WTC11 (cell line): ENCODE measurements around the gene PLEKHA5. TPM values are rescaled to one million over a fixed set of nuclear protein-coding genes. Genes with fewer than 3 reads are reported as not detected.

Source experiments
- ATAC-seq: fragments of 200-7000 bp; cut with Tn5 transposase; 2 replicates; pipeline ENCODE4 v1.10.0; 2021; ENCODE audit warnings: mild to moderate bottlenecking, moderate library complexity
- CTCF ChIA-PET: fragments of 300-600 bp; sonication (Branson Sonifier 250); formaldehyde crosslinking; loops from one replicate; lab custom pipeline; 2021; ENCODE audit warnings: antibody characterized with exemption; lab: Charles Lee
- POLR2A ChIA-PET: fragments of 350-600 bp; sonication (Branson Sonifier 250); formaldehyde crosslinking; loops from one replicate; lab custom pipeline; 2021; ENCODE audit warnings: antibody characterized with exemption; lab: Charles Lee
- DNase-seq: peaks from one replicate; pipeline ENCODE4 v3.0.0; 2021; ENCODE audit warnings: low spot score
- H3K27ac Mint-ChIP-seq: 2 replicates; pipeline ENCODE4 v1.8.0; 2021; ENCODE audit warnings: mixed read lengths
- H3K27me3 Mint-ChIP-seq: 2 replicates; pipeline ENCODE4 v1.8.0; 2021; ENCODE audit warnings: low read depth, mild to moderate bottlenecking, moderate library complexity, mixed read lengths
- H3K36me3 Mint-ChIP-seq: 2 replicates; pipeline ENCODE4 v1.8.0; 2021; ENCODE audit warnings: mixed read lengths
- H3K4me1 Mint-ChIP-seq: 2 replicates; pipeline ENCODE4 v1.8.0; 2022; ENCODE audit warnings: mixed read lengths
- H3K4me3 Mint-ChIP-seq: 2 replicates; pipeline ENCODE4 v1.8.0; 2021; ENCODE audit warnings: mild to moderate bottlenecking, moderate library complexity, mixed read lengths
- H3K9me3 Mint-ChIP-seq: 2 replicates; pipeline ENCODE4 v1.8.0; 2021; ENCODE audit warnings: mixed read lengths
- AR ChIP-seq: fragments of 250-450 bp; sonication (Bioruptor Pico); IDR thresholded peaks from 2 replicates; pipeline ENCODE4 v1.9.0; 2021; ENCODE audit warnings: mild to moderate bottlenecking
- CREB1 ChIP-seq: sonication (generic); formaldehyde crosslinking; IDR thresholded peaks from 2 replicates; pipeline ENCODE4 v1.8.0; 2023; ENCODE audit warnings: mild to moderate bottlenecking, missing genetic modification reagents
- ESRRA ChIP-seq: sonication (generic); formaldehyde crosslinking; IDR thresholded peaks from 2 replicates; pipeline ENCODE4 v1.8.1; 2022; ENCODE audit warnings: mild to moderate bottlenecking, missing genetic modification reagents, borderline replicate concordance
- FOXK1 ChIP-seq: sonication (generic); formaldehyde crosslinking; IDR thresholded peaks from 2 replicates; pipeline ENCODE4 v1.8.0; 2022; ENCODE audit warnings: mild to moderate bottlenecking, moderate library complexity, missing genetic modification reagents
- FOXP4 ChIP-seq: sonication (generic); formaldehyde crosslinking; IDR thresholded peaks from 2 replicates; pipeline ENCODE4 v1.8.0; 2022; ENCODE audit warnings: mild to moderate bottlenecking, missing genetic modification reagents
- GABPB1 ChIP-seq: sonication (generic); formaldehyde crosslinking; IDR thresholded peaks from 2 replicates; pipeline ENCODE4 v1.8.1; 2023; ENCODE audit warnings: mild to moderate bottlenecking, missing genetic modification reagents
- GRHL2 ChIP-seq: fragments of 250-450 bp; sonication (Bioruptor Pico); IDR thresholded peaks from 2 replicates; pipeline ENCODE4 v1.8.0; 2022; ENCODE audit warnings: mild to moderate bottlenecking, moderate library complexity; ENCODE audit not compliant: insufficient replicate concordance, severe bottlenecking
- JAZF1 ChIP-seq: fragments of 250-450 bp; sonication (Bioruptor Pico); IDR thresholded peaks from 2 replicates; pipeline ENCODE4 v1.9.0; 2021; ENCODE audit warnings: moderate library complexity, mild to moderate bottlenecking, inconsistent platforms
- JUN ChIP-seq: sonication (generic); formaldehyde crosslinking; IDR thresholded peaks from 2 replicates; pipeline ENCODE4 v1.8.0; 2023; ENCODE audit warnings: mild to moderate bottlenecking, missing genetic modification reagents
- KAT7 ChIP-seq: sonication (generic); formaldehyde crosslinking; IDR thresholded peaks from 2 replicates; pipeline ENCODE4 v1.8.1; 2023; ENCODE audit warnings: missing genetic modification reagents, mild to moderate bottlenecking, borderline replicate concordance
- NR2C2 ChIP-seq: sonication (generic); formaldehyde crosslinking; IDR thresholded peaks from 2 replicates; pipeline ENCODE4 v1.8.0; 2022; ENCODE audit warnings: mild to moderate bottlenecking, missing genetic modification reagents
- PRRX2 ChIP-seq: fragments of 250-450 bp; sonication (Bioruptor Pico); IDR thresholded peaks from 2 replicates; pipeline ENCODE4 v1.8.0; 2021; ENCODE audit warnings: mild to moderate bottlenecking
- RORB ChIP-seq: fragments of 250-450 bp; sonication (Bioruptor Pico); IDR thresholded peaks from 2 replicates; pipeline ENCODE4 v1.9.0; 2021; ENCODE audit warnings: mild to moderate bottlenecking
- SMAD4 ChIP-seq: sonication (generic); formaldehyde crosslinking; IDR thresholded peaks from 2 replicates; pipeline ENCODE4 v1.8.0; 2022; ENCODE audit warnings: mild to moderate bottlenecking, missing genetic modification reagents
- SP1 ChIP-seq: sonication (generic); formaldehyde crosslinking; conservative IDR thresholded peaks from 2 replicates; pipeline ENCODE4 v1.8.1; 2022; ENCODE audit warnings: missing genetic modification reagents
- TCF7 ChIP-seq: sonication (generic); formaldehyde crosslinking; IDR thresholded peaks from 2 replicates; pipeline ENCODE4 v1.8.0; 2022; ENCODE audit warnings: mild to moderate bottlenecking, low read depth, missing genetic modification reagents, moderate library complexity
- TEAD1 ChIP-seq: sonication (generic); formaldehyde crosslinking; IDR thresholded peaks from 2 replicates; pipeline ENCODE4 v1.8.0; 2022; ENCODE audit warnings: mild to moderate bottlenecking, missing genetic modification reagents
- ZBTB21 ChIP-seq: sonication (generic); formaldehyde crosslinking; IDR thresholded peaks from 2 replicates; pipeline ENCODE4 v1.8.1; 2023; ENCODE audit warnings: mild to moderate bottlenecking, missing genetic modification reagents, borderline replicate concordance
- ZNF138 ChIP-seq: sonication (generic); formaldehyde crosslinking; conservative IDR thresholded peaks from 2 replicates; pipeline ENCODE4 v1.8.1; 2022; ENCODE audit warnings: mild to moderate bottlenecking, moderate library complexity, missing genetic modification reagents
- total RNA-seq: library from RNA; stranded (reverse); gene quantifications from 3 replicates; pipeline ENCODE4 v1.2.3, GENCODE V29; 2021
- TF ChIP-seq, protein P1 (sequence below): sonication (generic); formaldehyde crosslinking; IDR thresholded peaks from 2 replicates; pipeline ENCODE4 v1.8.1; 2023; ENCODE audit warnings: mild to moderate bottlenecking, moderate library complexity, missing genetic modification reagents
- TF ChIP-seq, protein P2 (sequence below): sonication (generic); formaldehyde crosslinking; IDR thresholded peaks from 2 replicates; pipeline ENCODE4 v1.8.0; 2023; ENCODE audit warnings: mild to moderate bottlenecking, missing genetic modification reagents
- TF ChIP-seq, protein P3 (sequence below): sonication (generic); formaldehyde crosslinking; IDR thresholded peaks from 2 replicates; pipeline ENCODE4 v1.8.0; 2022; ENCODE audit warnings: mild to moderate bottlenecking, missing genetic modification reagents

PLEKHA5 gene
- total RNA-seq, 1 experiment from 2014 or later, result 61.1 TPM

DNA sequence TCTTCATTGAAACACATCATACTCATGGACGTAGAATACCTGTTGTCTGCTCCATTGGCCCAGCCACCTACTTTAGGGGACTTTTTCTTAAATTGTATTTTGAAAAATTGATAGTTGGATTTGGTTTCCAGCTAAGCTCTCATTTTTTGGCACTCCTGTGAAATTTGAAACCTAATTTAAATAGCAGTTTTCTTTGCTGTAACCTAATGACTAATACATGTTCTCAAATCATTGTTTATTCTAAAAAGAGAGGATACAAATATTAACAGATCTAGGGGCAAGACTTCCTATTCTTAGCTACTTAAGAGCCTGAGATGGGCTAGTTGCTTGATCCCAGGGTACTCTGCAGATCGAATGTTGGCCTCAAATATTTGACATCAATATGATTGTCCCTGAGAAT is 78.9 kb downstream of the PLEKHA5 start (continued):
- TF ChIP-seq JUN (CRISPR knock-in tag) (no peak), AR (no peak)
- TF ChIP-seq, protein P1, sequence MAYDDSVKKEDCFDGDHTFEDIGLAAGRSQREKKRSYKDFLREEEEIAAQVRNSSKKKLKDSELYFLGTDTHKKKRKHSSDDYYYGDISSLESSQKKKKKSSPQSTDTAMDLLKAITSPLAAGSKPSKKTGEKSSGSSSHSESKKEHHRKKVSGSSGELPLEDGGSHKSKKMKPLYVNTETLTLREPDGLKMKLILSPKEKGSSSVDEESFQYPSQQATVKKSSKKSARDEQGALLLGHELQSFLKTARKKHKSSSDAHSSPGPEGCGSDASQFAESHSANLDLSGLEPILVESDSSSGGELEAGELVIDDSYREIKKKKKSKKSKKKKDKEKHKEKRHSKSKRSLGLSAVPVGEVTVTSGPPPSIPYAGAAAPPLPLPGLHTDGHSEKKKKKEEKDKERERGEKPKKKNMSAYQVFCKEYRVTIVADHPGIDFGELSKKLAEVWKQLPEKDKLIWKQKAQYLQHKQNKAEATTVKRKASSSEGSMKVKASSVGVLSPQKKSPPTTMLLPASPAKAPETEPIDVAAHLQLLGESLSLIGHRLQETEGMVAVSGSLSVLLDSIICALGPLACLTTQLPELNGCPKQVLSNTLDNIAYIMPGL, result no peak
- TF ChIP-seq, protein P2, sequence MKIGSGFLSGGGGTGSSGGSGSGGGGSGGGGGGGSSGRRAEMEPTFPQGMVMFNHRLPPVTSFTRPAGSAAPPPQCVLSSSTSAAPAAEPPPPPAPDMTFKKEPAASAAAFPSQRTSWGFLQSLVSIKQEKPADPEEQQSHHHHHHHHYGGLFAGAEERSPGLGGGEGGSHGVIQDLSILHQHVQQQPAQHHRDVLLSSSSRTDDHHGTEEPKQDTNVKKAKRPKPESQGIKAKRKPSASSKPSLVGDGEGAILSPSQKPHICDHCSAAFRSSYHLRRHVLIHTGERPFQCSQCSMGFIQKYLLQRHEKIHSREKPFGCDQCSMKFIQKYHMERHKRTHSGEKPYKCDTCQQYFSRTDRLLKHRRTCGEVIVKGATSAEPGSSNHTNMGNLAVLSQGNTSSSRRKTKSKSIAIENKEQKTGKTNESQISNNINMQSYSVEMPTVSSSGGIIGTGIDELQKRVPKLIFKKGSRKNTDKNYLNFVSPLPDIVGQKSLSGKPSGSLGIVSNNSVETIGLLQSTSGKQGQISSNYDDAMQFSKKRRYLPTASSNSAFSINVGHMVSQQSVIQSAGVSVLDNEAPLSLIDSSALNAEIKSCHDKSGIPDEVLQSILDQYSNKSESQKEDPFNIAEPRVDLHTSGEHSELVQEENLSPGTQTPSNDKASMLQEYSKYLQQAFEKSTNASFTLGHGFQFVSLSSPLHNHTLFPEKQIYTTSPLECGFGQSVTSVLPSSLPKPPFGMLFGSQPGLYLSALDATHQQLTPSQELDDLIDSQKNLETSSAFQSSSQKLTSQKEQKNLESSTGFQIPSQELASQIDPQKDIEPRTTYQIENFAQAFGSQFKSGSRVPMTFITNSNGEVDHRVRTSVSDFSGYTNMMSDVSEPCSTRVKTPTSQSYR (CRISPR knock-in tag), result no peak

- Mint-ChIP-seq H3K36me3 (peaks cover 39% of the 10 kb centered on the region), H3K9me3 (peaks cover 23% of the 10 kb centered on the region), H3K4me1 (peaks cover 9% of the 10 kb centered on the region), H3K27me3 (no peaks in the 10 kb centered on the region), H3K4me3 (no peak overlapping the region), H3K27ac (no peak overlapping the region)
- DNase-seq (no peak), ATAC-seq (no peak)
- ChIA-PET POLR2A (no interaction called here), CTCF (no interaction called here)
- no peak for TF ChIP-seq NR2C2 (CRISPR knock-in tag)
- TF ChIP-seq PRRX2 (CRISPR knock-in tag), result no peak
- no peak for TF ChIP-seq ESRRA (CRISPR knock-in tag)
- TF ChIP-seq ZBTB21 (CRISPR knock-in tag), result no peak
- no peak for TF ChIP-seq CREB1 (CRISPR knock-in tag)
- no peak for TF ChIP-seq FOXK1 (CRISPR knock-in tag)
- no peak for TF ChIP-seq TCF7 (CRISPR knock-in tag)
- no peak for TF ChIP-seq GABPB1 (CRISPR knock-in tag)
- no peak for TF ChIP-seq TEAD1 (CRISPR knock-in tag)
Observed at GRCh38 chr12:19209661-19210060, 80.1 kb downstream of the PLEKHA5 start.

GRCh38 chr12:19211802-19212201 is 82.3 kb downstream of the PLEKHA5 start:
- peaks cover 4% of the 10 kb centered on the region for H3K4me1 Mint-ChIP-seq
- ATAC-seq, result no peak
- H3K4me3 Mint-ChIP-seq, result no peak overlapping the region
- POLR2A ChIA-PET, result no interaction called here
- peak overlapping the region; percentile 58; the same call in 1 of the 2 replicates for H3K27ac Mint-ChIP-seq
- H3K36me3 Mint-ChIP-seq, result peaks cover 37% of the 10 kb centered on the region
- no peak for TF ChIP-seq GRHL2 (CRISPR knock-in tag)
- no peak for TF ChIP-seq JAZF1 (CRISPR knock-in tag)
- TF ChIP-seq FOXP4 (CRISPR knock-in tag), result no peak
- no peak for TF ChIP-seq RORB
- TF ChIP-seq, protein P3, sequence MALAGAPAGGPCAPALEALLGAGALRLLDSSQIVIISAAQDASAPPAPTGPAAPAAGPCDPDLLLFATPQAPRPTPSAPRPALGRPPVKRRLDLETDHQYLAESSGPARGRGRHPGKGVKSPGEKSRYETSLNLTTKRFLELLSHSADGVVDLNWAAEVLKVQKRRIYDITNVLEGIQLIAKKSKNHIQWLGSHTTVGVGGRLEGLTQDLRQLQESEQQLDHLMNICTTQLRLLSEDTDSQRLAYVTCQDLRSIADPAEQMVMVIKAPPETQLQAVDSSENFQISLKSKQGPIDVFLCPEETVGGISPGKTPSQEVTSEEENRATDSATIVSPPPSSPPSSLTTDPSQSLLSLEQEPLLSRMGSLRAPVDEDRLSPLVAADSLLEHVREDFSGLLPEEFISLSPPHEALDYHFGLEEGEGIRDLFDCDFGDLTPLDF (CRISPR knock-in tag), result no peak
- TF ChIP-seq KAT7 (CRISPR knock-in tag), result no peak
- TF ChIP-seq SMAD4, result no peak
- no peak for TF ChIP-seq ZNF138 (CRISPR knock-in tag)
- no peak for TF ChIP-seq SP1 (CRISPR knock-in tag)
- TF ChIP-seq TCF7 (CRISPR knock-in tag), result no peak
- TF ChIP-seq, all 79 proteins: peak for 0
- CTCF ChIA-PET, result no interaction called here
- DNase-seq, result no peak
- H3K27me3 Mint-ChIP-seq, result no peaks in the 10 kb centered on the region
- H3K9me3 Mint-ChIP-seq, result peaks cover 23% of the 10 kb centered on the region
